ENCODE results near the gene TRRAP. TPM values are rescaled to one million over a fixed set of nuclear protein-coding genes. Genes with fewer than 3 reads are reported as not detected.

The TRRAP gene
- total and polyA plus RNA-seq, 2 experiments from 2014 or later = 14.9 to 58.7 TPM

GRCh38 chr7:99039384-99039891 lies 161.1 kb downstream of the TRRAP start (continued):
- TF ChIP-seq ZNF331 (CRISPR knock-in tag; IDR thresholded peaks at IDR 0.05; ENCODE audit: low read depth) (no peak), REST (IDR thresholded peaks at IDR 0.05; ENCODE audit: unreplicated experiment) (no peak), ZNF114 (CRISPR knock-in tag; IDR thresholded peaks at IDR 0.05) (no peak)

- H3K9me2 ChIP-seq (ENCODE audit: insufficient read depth) = no peaks in the 10 kb centered on the region
- H4K20me1 ChIP-seq (replicated peaks; ENCODE audit: insufficient read depth) = peaks cover 7% of the 10 kb centered on the region; the same call in 1 of the 2 replicates
- TF ChIP-seq JUNB (IDR thresholded peaks at IDR 0.05; ENCODE audit: unreplicated experiment) (no peak), ZNF462 (CRISPR knock-in tag; IDR thresholded peaks at IDR 0.05) (no peak), CTCF (conservative IDR thresholded peaks at IDR 0.05; ENCODE audit: low read depth in 2 of 2) (peak; percentile 71 to 93), STAT1 (IDR thresholded peaks at IDR 0.05; ENCODE audit: unreplicated experiment) (no peak)
- peaks cover 19% of the 10 kb centered on the region for H3K27me3 Mint-ChIP-seq (ENCODE audit: insufficient read depth, low read depth, poor library complexity)
- no peak overlapping the region for H3K4me3 Mint-ChIP-seq
- H3K79me2 ChIP-seq (replicated peaks; ENCODE audit: insufficient read depth) = peaks cover 6% of the 10 kb centered on the region; the same call in 1 of the 2 replicates
- H2AFZ ChIP-seq = no peak overlapping the region
- H3K27ac ChIP-seq (ENCODE audit: low read depth) = peak overlapping the region; percentile 69; the same call in 1 of the 2 replicates
- 0 out of 3 replicates have a peak, but pooled peaks cover 3% of the 10 kb centered on the region for H3K4me1 Mint-ChIP-seq
- H3K36me3 Mint-ChIP-seq (ENCODE audit: low read depth) = peaks cover 82% of the 10 kb centered on the region
- peaks cover 35% of the 10 kb centered on the region; the same call in 1 of the 2 replicates for H3K36me3 ChIP-seq (ENCODE audit: insufficient read depth)
- 0 out of 2 replicates have a peak, but pooled peaks cover 4% of the 10 kb centered on the region for H3F3A ChIP-seq (replicated peaks; ENCODE audit: low read depth)
- peak overlapping the region; percentile 95 for H3K27ac Mint-ChIP-seq
- ATAC-seq (peak; percentile 80), DNase-seq (ENCODE audit: low spot score) (peak; percentile 96)
- H3K4me2 ChIP-seq = no peak overlapping the region
- no peaks in the 10 kb centered on the region for H3K9me3 Mint-ChIP-seq
- no peaks in the 10 kb centered on the region for H3K4me1 ChIP-seq (ENCODE audit: insufficient read depth)
- no peaks in the 10 kb centered on the region for H3K27me3 ChIP-seq (ENCODE audit: insufficient read depth)
- H3K4me3 ChIP-seq = no peak overlapping the region
Observed at GRCh38 chr7:99040104-99040958, 162.0 kb downstream of the TRRAP start.

Data from GM23338 (cell line).